ENCODE results near the gene DRGX. TPM values are rescaled to one million over a fixed set of nuclear protein-coding genes. Genes with fewer than 3 reads are reported as not detected.

Gene DRGX
- total and polyA plus RNA-seq, 2 donors, result 0.04 to 0.26 TPM

DNA sequence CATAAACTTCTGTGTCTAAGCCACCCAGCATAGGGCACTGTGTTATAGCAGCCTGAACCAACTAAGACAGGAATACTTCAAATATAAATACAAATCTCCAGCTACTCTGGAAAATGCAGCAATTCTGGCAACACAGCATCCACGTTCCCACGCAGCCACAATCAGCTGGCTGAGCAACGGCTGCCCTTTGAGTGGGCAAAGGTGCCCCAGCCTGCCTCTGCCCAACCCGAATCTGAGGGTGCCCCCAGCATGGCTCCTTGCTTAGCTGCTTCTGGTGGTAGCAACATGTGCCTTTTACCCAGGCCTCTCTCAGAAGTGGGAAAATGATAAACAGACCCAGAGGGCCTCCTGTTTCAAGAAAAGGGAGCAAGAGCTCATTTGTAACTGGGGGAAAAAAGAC lies 12.0 kb downstream of the DRGX start:
- 74% methylated on average over 4 of the region's 4 CpGs for WGBS
- H3K36me3 ChIP-seq (ENCODE audit: insufficient read depth), result no peaks in the 10 kb centered on the region
- H3K4me1 ChIP-seq (ENCODE audit: insufficient read depth), result no peaks in the 10 kb centered on the region
- H3K27ac ChIP-seq (ENCODE audit: low read depth), result no peak overlapping the region
- no peak for DNase-seq (ENCODE audit: extremely low spot score)
- H3K4me3 ChIP-seq (ENCODE audit: low read depth, low read length), result no peak overlapping the region

DNA sequence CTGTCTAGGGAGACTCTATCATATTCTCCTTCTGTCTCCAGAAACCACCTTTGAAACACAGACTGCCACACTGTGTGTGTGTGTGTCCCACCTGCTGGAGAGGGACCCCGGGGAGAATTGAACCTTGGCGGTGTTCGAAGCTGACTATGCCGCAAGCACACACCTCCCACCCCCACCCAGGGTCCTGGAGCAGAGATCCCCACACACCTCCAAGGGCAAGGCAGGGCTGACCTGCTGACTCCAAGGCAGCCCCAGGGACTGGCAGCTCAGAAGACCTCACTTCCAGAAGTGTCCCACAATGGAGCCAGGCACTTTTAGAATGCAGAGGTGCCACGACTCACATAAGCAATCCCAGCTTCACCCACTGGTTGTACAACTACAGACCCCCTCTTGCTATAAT lies 13.1 kb downstream of the DRGX start:
- 89% methylated on average over 5 of the region's 5 CpGs for WGBS
- Histone ChIP-seq H3K4me1 (ENCODE audit: insufficient read depth) (no peaks in the 10 kb centered on the region), H3K4me3 (ENCODE audit: low read depth, low read length) (no peak overlapping the region), H3K36me3 (ENCODE audit: insufficient read depth) (no peaks in the 10 kb centered on the region), H3K27ac (ENCODE audit: low read depth) (no peak overlapping the region)
- no peak for DNase-seq (ENCODE audit: extremely low spot score)

GRCh38 chr10:49382226-49382625 lies 13.7 kb downstream of the DRGX start:
- H3K36me3 ChIP-seq (ENCODE audit: insufficient read depth), result no peaks in the 10 kb centered on the region
- no peaks in the 10 kb centered on the region for H3K4me1 ChIP-seq (ENCODE audit: insufficient read depth)
- WGBS, result 84% methylated on average over 3 of the region's 3 CpGs
- H3K27ac ChIP-seq (ENCODE audit: low read depth), result no peak overlapping the region
- H3K4me3 ChIP-seq (ENCODE audit: low read depth, low read length), result no peak overlapping the region
- no peak for DNase-seq (ENCODE audit: extremely low spot score)

DNA sequence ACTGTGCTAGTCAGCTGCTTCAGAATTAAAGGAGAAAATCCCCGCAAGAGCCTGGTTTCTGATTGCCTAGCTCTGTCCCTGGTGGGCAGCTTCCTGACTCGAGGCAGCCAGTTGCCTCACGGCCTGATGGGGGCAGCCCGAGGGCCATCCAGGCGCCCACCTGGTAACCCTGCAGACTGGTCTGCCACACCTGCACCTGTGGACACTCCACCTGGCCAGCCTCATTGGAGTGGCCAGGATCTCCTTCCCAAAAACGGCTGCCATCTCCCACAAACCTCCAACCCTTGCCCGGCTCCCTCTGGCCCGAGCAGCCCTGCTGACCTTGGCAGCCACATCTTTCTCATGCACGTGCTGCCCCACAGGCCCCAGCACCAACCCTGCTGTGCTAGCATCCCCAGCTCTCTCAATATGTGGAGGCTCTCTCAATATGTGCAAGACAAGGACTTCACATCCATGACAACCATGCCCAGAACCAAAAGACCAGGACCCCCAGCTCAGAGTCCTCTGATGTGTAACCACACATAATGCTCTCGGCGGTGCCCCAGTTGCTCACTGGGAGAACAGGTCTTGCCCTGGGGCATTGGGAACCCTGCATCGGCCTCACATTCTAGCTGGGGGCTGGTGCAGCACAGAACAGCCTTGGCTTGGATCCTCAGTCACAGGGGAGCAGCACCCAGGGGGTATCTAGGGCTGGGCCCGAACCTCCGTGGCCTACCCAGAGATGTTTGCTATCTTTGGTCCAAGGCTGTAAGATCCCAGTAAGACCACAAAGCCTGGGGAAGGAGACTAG lies 14.6 kb downstream of the DRGX start:
- no peaks in the 10 kb centered on the region for H3K36me3 ChIP-seq (ENCODE audit: insufficient read depth)
- 83% methylated on average over 14 of the region's 14 CpGs for WGBS
- H3K4me3 ChIP-seq (ENCODE audit: low read depth, low read length), result no peak overlapping the region
- H3K27ac ChIP-seq (ENCODE audit: low read depth), result no peak overlapping the region
- H3K4me1 ChIP-seq (ENCODE audit: insufficient read depth), result no peaks in the 10 kb centered on the region
- DNase-seq (ENCODE audit: extremely low spot score), result no peak

DNA sequence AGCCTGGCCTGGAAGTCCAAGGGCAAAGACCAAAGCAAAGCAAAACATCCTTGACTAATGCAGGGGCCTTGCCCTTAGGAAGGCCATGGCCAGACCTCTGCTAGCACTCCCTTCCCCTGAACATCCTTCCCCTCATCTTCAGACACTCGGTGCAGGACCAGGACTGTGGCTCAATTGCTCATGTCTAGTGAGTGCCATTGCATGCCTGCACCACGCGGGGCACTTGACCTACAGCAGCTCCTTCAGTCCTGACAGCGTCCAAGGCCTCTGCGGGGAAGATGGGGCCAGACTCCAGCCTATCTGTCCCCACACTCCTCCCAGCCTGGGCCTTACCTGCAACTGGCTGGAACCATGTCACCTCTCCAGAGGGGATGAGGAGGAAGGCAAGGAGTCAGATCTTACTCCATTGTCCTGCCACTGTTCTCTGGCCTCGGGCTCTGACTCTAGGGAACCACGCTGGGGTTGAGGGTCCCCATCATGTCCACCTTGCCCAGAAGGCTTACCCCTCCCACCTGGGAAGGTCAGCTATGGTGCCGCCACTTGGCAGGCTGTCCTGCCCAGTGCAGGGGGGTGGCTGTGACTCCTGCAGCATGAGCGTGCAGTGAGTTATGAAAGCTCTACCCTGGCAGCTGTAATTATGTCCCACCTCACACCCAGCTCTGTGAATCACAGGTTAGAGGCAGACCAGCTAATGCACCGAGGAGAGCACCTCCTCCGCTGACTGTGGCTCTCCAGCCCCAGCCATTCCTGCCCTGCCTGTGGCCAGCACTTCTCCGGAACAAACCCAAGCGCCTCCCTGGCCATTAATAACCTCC lies 16.1 kb downstream of the DRGX start:
- no peak overlapping the region for H3K27ac ChIP-seq (ENCODE audit: low read depth)

DNA sequence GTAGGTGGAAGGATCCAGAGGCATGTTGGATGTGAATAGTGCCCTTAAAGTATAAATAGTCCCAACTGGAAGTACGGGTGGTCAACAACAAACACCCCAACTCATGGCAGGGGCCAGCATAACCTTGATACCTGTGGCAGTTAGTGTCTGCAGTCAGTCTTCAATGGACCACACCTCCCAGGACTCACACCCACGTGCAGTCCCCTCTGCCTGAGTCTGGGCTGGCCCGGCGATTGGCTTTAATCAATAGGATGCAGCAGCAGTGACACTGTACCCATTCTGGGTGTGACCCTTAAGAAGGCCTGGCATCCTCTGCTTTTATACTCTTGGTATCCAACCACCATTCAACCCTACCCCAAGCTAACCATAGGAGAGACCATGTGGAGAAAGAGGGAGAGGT lies 18.6 kb downstream of the DRGX start:
- Histone ChIP-seq H3K4me1 (ENCODE audit: insufficient read depth) (no peaks in the 10 kb centered on the region), H3K4me3 (ENCODE audit: low read depth, low read length) (no peak overlapping the region), H3K27ac (ENCODE audit: low read depth) (no peak overlapping the region), H3K36me3 (ENCODE audit: insufficient read depth) (no peaks in the 10 kb centered on the region)
- 72% methylated on average over 4 of the region's 4 CpGs for WGBS
- DNase-seq (ENCODE audit: extremely low spot score), result no peak

More for the DNA sequence above, 16.1 kb downstream of the DRGX start:
- DNase-seq (ENCODE audit: extremely low spot score), result no peak
- no peaks in the 10 kb centered on the region for H3K4me1 ChIP-seq (ENCODE audit: insufficient read depth)
- WGBS, result 68% methylated on average over 13 of the region's 13 CpGs
- H3K4me3 ChIP-seq (ENCODE audit: low read depth, low read length), result no peak overlapping the region
- H3K36me3 ChIP-seq (ENCODE audit: insufficient read depth), result no peaks in the 10 kb centered on the region

- Histone ChIP-seq H3K4me1 (ENCODE audit: insufficient read depth) (no peaks in the 10 kb centered on the region), H3K4me3 (ENCODE audit: low read depth, low read length) (no peak overlapping the region), H3K36me3 (ENCODE audit: insufficient read depth) (no peaks in the 10 kb centered on the region), H3K27ac (ENCODE audit: low read depth) (no peak overlapping the region)
- WGBS, result 77% methylated on average over 3 of the region's 3 CpGs
- DNase-seq (ENCODE audit: extremely low spot score), result no peak
Observed at GRCh38 chr10:49375611-49376010, 20.3 kb downstream of the DRGX start.

- H3K27ac ChIP-seq (ENCODE audit: low read depth), result no peak overlapping the region
- no peaks in the 10 kb centered on the region for H3K36me3 ChIP-seq (ENCODE audit: insufficient read depth)
- WGBS, result 68% methylated on average over 5 of the region's 5 CpGs
- no peaks in the 10 kb centered on the region for H3K4me1 ChIP-seq (ENCODE audit: insufficient read depth)
- no peak overlapping the region for H3K4me3 ChIP-seq (ENCODE audit: low read depth, low read length)
- DNase-seq (ENCODE audit: extremely low spot score), result no peak
Observed at GRCh38 chr10:49374740-49375139, 21.1 kb downstream of the DRGX start.

DNA sequence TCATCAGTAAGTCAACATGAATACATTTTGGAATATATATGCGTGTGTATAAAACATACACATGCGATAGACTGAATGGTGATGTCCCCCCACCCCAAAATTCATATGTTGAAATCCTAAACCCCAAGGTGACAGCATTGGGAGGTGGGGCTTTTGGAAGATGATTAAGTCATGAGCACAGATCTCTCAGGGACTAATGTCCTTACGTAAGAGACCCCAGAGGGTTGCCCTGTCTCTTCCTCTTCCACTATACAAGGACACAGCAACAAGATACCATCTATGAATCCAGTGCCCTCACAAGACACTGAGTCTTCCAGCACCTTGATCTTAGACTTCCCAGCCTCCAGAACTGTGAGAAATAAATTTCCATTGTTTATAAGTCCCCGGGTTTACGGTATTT lies 22.5 kb downstream of the DRGX start:
- Histone ChIP-seq H3K27ac (ENCODE audit: low read depth) (no peak overlapping the region), H3K36me3 (ENCODE audit: insufficient read depth) (no peaks in the 10 kb centered on the region), H3K4me3 (ENCODE audit: low read depth, low read length) (no peak overlapping the region), H3K4me1 (ENCODE audit: insufficient read depth) (no peaks in the 10 kb centered on the region)
- DNase-seq (ENCODE audit: extremely low spot score), result no peak
- 88% methylated on average over 5 of the region's 5 CpGs for WGBS

- WGBS, result 81% methylated on average over 3 of the region's 3 CpGs
- no peaks in the 10 kb centered on the region for H3K36me3 ChIP-seq (ENCODE audit: insufficient read depth)
- DNase-seq (ENCODE audit: extremely low spot score), result no peak
Observed at GRCh38 chr10:49371967-49372366, 23.9 kb downstream of the DRGX start.

GRCh38 chr10:49370326-49371100 lies 25.4 kb downstream of the DRGX start:
- Histone ChIP-seq H3K4me3 (ENCODE audit: low read depth, low read length) (no peak overlapping the region), H3K27ac (ENCODE audit: low read depth) (no peak overlapping the region), H3K36me3 (ENCODE audit: insufficient read depth) (no peaks in the 10 kb centered on the region), H3K4me1 (ENCODE audit: insufficient read depth) (no peaks in the 10 kb centered on the region)
- DNase-seq (ENCODE audit: extremely low spot score), result no peak
- 77% methylated on average over 8 of the region's 8 CpGs for WGBS

More at GRCh38 chr10:49371967-49372366, 23.9 kb downstream of the DRGX start:
- H3K4me1 ChIP-seq (ENCODE audit: insufficient read depth), result no peaks in the 10 kb centered on the region
- H3K27ac ChIP-seq (ENCODE audit: low read depth), result no peak overlapping the region
- no peak overlapping the region for H3K4me3 ChIP-seq (ENCODE audit: low read depth, low read length)

DNA sequence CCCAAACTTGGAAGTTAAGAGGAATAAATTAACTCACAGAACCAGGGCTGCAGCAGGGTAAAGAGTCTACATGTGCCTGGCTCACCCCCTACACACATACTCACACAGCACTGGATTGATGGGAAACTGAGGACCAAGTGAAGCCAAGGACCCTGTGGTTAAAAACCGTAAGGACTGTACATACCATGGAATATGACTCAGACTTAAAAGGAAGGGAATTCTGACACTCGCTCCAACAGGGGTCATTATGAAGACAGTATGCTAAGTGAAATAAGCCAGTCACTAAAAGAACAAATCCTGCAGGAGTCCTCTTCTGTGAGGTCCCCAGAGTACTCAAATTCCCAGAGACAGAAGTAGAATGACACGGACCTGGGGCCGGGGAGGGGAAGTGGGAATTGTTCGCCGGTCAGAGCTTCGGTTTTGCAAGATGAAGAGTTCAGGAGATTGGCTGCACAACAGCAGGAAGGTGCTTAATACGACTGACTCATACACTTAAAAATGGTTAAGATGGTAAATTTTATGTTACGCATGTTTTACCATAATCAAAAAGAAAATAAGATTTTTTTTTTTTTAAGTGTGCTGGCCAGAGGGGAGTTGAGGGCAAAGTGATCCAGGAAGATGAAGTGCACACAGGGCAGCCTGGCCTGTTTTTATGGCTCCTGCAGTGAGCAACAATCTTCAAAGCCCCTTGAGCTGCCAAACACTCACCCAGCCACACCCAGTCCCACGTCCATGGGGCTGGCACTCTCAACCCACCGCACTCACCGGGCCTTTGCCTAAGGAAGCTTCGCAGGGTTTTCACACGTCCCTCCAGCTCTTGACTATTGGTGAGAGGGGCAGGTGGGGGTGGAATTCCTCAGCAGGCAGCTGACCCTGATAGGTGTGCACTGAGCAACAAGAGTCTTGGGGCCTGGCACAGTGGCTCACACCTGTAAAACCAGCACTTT lies 26.4 kb downstream of the DRGX start:
- H3K36me3 ChIP-seq (ENCODE audit: insufficient read depth), result no peaks in the 10 kb centered on the region
- no peak overlapping the region for H3K27ac ChIP-seq (ENCODE audit: low read depth)
- H3K4me3 ChIP-seq (ENCODE audit: low read depth, low read length), result no peak overlapping the region
- no peaks in the 10 kb centered on the region for H3K4me1 ChIP-seq (ENCODE audit: insufficient read depth)
- 63% methylated on average over 14 of the region's 14 CpGs for WGBS
- no peak for DNase-seq (ENCODE audit: extremely low spot score)

DNA sequence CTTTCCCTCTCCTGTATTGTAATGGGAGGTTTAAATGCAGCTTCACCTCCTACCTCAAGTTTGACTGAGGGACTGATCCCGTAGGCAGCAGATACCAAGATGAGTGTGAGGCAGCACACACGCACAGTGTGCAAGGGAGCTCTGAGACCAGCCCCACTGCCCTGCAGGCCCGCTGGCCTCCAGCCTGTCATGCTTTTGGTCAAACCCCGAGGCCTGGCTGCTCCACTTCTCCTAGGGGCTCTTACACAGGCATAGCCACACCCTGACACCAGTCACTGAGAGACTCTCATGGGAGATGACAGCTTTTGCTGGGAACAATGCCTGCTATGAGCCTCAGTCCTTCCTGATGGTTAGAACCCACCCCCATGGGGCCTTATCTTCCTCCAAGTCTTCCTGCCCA lies 27.6 kb downstream of the DRGX start:
- H3K4me1 ChIP-seq (ENCODE audit: insufficient read depth), result no peaks in the 10 kb centered on the region
- no peak overlapping the region for H3K4me3 ChIP-seq (ENCODE audit: low read depth, low read length)
- no peaks in the 10 kb centered on the region for H3K36me3 ChIP-seq (ENCODE audit: insufficient read depth)
- DNase-seq (ENCODE audit: extremely low spot score), result no peak
- H3K27ac ChIP-seq (ENCODE audit: low read depth), result no peak overlapping the region
- WGBS, result 82% methylated on average over 4 of the region's 4 CpGs
